SH-SY5Y (cell line): ENCODE measurements around the gene GALM.

Source experiments
- GATA2 ChIP-seq: IDR thresholded peaks from 2 replicates; pipeline ENCODE4 v1.6.1; 2011; ENCODE audit warnings: mild to moderate bottlenecking, low read depth, low read length
- GATA3 ChIP-seq: IDR thresholded peaks from 2 replicates; pipeline ENCODE4 v1.6.1; 2011; ENCODE audit warnings: low read depth, mild to moderate bottlenecking, low read length, moderate library complexity

GALM gene

DNA sequence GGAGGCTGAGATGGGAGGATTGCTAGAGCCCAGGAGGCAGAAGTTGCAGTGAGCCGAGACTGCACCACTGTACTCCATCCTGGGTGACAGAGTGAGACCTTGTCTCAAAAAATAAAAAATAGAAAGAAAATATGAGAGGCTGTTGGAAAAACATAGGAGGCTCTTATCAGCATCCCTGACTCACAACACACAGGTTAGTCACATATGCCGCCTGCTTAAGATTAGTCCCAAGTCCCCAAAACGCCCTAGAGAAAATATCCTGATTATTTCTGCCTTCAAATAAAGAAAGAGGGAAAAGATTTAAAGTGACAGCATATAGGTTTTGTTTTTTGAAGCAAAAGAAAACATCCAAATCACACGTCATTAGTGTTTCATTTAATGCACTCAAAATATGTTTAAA is 29.8 kb upstream of the GALM start:
- TF ChIP-seq GATA2 = no peak
- no peak for TF ChIP-seq GATA3

DNA sequence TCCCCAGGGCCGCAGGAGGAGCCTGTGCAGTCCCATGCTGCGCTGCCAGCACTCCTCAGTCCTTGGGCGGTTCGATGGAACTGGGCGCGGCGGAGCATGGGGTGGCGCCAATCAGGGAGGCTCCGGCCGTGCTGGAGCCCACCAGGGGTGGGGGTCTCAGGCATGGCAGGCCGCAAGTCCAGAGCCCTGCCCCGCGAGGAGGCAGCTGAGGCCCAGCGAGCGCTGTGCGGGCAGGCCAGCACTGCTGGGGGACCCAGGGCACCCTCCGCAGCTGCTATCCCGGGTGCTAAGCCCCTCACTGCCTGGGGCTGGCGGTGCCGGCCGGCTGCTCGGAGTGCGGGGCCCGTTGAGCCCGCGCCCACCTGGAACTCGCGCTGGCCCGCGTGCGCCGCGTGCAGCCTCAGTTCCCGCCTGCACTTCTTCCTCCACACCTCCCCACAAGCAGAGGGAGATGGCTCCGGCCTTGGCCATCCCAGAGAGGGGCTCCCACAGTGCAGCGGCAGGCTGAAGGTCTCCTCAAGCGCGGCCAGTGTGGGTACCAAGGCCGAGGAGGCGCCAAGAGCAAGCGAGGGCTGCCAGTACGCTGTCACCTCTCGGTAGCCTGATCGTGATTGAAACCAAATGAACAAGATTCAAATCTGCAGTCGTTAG is 22.8 kb upstream of the GALM start:
- TF ChIP-seq GATA2 = no peak
- TF ChIP-seq GATA3 = no peak

DNA sequence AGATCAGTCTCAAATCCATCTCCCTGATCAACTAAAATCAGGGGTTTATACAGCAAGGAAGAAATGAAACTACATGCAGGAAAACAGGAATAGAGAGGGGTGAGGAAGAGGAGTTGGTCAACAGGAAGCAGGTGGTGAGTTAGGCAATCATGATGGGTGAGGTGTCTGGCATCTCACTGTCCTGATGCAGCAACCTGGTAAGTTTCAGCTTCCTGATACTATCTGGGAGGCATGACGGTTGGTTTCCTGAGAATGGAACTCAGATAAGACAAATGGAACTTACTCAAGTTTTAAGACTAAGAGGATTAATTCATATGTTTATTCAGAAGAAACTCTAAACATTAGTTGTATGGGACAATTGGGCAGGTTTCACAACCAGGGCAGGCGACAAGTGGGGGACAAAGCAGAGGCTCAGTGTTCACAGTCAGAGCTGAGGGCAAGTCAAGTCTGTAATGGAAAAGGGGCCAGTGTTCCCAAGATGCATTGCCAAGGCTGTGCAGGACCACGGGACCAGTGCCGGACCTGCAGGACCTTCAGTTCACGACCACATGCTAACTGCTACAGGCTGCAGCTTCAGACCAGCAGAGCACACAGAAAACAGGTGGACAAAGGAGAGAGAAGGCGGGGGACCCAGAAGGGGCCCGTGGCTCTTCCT is 17.7 kb upstream of the GALM start:
- TF ChIP-seq GATA3 (no peak), GATA2 (no peak)

DNA sequence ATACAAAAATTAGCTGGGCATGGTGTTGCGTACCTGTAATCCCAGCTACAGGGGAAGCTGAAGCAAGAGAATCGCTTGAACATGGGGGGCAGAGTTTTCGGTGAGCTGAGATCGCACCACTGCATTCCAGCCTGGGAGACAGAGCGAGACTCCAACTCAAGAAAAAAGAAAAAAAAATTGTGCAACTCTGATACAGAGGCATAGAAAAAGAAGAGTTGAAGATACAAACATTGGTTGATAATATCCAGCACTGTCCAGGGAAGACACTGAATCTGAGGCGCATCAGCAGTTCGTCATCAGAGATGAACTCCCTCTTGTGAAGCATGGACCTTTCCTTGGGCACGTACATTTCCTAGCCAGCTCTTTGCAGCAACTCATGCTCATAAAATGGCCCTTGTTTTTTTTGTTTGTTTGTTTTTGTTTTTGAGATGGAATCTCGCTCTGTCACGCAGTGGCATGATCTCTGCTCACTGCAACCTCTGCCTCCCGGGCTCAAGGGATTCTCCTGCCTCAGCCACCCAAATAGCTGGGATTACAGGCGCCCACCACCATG is 16.7 kb upstream of the GALM start:
- TF ChIP-seq GATA2 = no peak

DNA sequence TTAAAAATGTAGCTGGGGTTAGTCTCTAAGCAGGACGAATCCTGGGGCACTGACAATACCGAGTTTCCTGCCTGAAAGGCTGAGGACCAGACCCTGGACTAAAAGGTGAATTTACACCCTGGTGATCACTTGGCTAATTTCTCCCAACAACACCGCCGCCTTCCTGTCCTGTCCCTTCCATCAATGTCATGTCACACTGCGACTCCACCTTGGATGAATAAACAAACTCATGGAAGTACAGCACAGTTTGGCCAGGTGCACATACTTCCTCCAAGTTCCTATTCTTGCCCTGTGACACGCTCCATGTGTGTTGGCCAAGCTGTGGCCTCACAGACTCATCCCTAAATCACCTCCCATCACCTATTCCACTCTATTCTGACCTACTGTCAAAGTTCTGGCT is 15.9 kb upstream of the GALM start:
- TF ChIP-seq GATA3 = no peak
- no peak for TF ChIP-seq GATA2

DNA sequence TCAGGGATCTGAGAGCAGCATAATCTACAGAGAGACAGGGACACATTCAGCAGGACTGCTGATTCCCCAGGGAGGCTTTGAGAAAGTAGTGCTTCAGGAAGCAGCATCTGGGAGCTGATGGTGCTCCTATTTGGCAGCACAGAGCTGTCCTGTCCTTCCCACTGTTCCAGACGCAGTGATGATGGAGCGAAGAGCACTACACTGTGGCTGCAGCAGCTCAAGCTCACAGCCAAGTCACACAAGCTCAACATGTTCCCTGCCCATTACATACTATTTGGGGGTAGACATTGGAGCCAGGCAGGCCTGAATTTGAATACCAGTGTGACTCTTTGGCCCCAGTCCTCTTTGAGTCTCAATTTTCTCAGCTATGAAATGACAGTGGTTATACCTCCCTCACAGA is 15.2 kb upstream of the GALM start:
- TF ChIP-seq GATA2 (no peak), GATA3 (no peak)

DNA sequence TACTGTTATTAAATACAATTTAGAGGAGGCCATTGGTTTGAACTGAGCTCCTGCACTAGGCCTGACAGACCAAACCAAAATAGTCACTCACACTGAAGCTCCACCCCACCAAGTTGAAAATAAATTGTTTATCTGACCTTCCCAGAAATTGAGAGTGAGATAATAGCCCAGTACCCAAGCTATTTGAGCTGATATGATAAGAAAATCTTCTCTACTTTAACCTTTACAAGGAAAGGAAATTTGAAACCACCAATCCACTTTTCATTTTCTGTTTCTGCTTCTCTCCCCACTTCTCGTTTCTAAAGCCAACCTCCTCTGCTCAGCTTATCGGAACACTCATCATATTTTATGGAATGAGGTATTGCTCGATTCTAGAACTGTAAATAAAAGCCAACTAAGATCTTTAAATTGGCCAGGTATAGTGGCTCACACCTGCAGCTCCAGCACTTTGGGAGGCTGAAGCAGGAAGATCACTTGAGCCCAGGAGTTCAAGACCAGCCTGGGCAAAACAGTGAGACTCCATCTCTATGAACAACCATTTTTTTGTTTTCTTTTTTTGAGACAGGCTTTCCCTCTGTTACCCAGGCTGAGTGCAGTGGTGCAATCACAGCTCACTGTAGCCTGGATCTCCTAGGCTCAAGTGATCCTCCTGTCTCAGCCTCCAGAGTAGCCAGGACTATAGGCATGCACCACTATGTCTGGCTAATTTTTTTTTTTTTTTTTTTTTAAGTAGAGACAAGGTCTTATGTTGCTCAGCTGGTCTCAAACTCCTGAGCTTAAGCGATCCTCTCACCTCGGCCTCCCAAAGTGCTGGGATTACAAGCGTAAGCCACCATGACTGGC is 13.3 kb upstream of the GALM start:
- TF ChIP-seq GATA3 (no peak), GATA2 (no peak)

DNA sequence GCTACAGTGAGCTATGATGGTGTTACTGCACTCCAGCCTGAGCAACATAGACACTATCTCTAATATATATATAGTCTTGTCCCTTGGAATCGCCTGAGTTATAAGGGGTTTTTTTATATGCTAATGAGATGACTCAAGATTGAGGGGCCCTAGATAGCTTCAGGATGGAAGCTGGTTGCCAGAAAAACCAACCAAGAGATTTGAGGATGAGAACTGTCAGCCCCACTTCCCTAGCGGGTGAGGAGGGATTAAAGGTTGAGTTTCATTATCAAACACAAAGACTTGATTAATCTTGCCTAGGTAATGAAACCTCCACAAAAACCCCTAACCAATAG is 12.6 kb upstream of the GALM start:
- no peak for TF ChIP-seq GATA2
- no peak for TF ChIP-seq GATA3

DNA sequence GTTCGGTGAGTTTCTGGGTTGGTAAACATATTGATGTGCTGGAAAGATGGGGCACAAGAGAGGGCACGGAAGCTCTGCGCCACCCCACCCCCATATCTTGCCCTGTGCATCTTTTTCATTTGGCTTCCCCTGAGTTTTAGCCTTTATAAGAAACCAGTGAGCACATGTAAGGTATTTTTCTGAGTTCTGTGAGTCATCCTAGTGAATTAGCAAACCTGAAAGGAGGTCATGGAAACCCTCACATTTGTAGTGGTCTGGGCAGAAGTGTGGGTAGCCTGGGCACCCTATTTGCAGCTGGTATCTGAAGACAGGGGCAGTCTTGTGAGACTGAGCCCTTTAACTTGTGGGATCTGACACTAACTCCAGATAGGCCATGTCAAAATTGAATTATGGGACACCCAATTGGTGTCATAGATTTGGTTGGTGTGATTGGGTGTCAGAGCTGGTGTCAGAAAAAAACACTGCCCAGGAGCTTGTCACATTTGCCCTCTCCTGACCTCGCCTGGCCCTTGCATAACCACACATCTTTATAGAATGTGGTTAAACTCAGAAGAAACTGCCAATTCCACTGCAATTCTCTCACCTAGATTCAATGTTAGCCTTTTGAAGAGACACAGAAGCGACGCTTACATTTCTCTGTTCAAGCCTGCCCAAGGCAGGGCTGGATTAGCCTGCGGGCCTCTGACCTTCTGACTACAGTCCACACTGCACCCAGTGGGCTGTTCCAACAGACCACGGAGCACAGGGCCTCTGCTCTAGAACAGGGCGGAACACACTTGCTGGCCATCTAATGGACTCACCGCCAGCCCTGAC is 12.0 kb upstream of the GALM start:
- TF ChIP-seq GATA3 (no peak), GATA2 (no peak)

DNA sequence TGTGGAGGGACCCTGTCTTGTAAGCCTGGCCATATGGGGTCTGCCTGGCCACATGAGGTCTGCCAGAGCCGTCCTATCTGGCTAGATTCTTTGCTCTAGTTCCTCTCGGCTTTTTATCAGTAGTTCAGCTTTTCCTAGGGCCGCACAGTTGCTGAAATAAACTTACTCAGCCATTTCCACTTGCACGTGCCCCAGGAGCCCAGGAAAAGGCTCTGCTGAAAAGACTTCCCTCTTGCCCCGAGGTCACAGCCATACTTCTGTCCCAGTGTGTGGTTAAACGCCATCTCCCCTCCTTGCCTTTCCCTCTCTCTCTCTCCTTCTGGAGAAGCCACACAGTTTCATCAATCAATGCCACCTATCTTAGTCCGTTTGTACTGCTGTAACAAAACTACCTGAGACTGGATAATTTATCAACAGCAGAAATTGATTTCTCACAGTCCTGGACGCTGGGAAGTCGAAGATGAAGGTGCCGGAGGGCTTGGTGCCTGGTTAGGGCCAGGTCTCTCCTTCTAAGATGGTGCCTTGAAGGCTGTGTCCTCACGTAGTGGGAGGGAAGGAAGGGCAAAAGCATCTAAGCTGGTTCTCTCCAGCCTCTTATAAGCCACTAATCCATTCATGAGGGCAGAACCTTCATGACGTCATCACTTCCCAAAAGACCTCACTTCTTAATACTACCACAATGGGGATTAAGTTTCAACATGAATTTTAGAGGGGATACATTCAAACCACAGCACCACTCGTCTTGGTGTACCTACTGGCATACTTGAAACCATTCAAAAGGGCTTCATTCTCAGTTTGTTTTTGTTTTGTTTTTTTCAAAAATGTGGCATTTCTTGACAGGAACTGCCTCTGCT is 11.2 kb upstream of the GALM start:
- no peak for TF ChIP-seq GATA3
- no peak for TF ChIP-seq GATA2

DNA sequence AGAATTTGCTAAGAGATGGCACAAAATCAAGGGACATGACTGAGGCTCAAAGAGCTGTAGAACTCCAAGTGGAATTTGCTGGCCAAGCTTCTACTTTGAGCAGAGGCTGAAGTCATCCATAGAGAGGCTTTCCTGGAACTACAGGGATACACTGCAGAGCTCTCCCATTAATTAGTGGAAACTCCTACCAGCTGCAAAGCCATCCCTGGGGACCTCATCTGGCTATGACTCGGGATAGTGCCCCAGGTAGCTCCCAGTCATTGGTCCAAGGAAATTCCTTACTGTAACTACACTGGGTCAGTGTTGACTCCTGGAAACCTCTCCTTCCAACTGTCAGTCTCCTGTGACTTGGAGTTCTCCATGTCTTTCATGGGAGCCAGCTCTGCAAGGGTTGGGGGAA is 10.5 kb upstream of the GALM start:
- TF ChIP-seq GATA2 (no peak), GATA3 (no peak)

DNA sequence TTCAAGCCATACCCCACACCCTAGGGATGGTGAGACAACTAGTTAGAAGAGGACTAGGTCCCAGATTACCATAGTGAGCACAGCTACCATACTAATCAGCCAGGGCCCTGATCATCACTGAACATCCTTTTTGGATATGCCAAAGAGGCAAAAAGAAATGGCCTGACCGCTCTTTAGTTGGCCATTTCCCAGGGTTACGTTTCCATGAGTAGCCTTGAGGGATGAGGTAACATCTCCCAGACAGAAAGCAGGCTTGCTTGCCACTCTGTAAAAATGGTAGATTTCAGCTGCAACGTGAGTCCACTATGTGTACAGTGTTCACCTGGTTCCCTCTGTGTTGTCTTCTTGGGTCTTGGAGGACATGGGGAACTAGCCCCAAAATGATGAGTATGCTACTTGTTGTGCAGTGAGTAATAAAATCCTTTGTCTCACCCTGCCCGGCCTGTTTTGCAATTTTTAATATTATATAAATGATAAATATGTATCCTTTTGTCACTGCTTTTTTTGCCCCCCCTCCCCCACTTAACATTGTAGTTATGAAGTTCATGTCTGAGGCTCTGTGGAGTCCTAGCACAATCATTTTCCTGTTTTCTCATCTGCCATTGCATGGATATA is 8.9 kb upstream of the GALM start:
- no peak for TF ChIP-seq GATA3
- no peak for TF ChIP-seq GATA2

DNA sequence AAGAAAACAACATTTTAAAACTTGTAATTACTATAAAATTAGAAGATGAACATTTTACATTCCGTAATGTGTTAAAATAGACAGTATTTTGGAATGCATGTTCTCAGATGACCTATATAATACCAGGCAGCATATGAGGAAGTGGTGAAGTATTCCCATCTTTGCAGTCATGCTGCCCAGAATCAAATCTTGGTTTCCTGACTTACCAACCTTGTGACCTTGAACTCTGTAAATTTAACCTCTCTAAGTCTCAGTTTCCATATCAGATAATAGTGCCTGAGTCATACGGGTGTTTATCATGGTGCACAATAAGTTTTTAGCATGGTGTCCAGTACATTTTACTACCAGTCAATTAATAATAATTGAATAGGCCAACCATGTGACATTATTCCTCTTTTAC is 7.3 kb upstream of the GALM start:
- TF ChIP-seq GATA3 (no peak), GATA2 (no peak)

DNA sequence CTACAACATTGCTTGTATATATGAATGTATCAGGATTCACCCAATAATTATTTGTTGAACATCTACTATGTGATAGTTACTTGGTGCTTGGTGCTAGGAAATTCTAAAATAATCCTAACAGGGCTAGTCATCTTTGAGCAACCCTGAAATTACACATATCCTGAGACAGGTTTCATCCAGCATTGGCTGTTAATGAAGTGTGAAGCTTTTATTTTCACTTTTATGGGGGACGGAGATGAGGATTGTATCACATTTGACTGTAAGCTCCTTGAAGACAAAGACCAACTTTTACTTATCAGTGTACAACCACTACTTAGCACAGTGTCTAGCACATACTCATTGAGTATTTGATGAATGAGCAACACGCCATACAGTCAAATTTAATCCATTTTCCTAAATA is 6.8 kb upstream of the GALM start:
- no peak for TF ChIP-seq GATA3
- no peak for TF ChIP-seq GATA2
